Raji (cell line): ENCODE data around the gene TMEM63B.

ENCODE experiments used
- POLR2A ChIP-seq: IDR thresholded peaks from 2 replicates; pipeline ENCODE4 v1.6.1; 2011; ENCODE audit warnings: low read depth, low read length, control low read depth; ENCODE audit not compliant: insufficient read depth

TMEM63B gene

DNA sequence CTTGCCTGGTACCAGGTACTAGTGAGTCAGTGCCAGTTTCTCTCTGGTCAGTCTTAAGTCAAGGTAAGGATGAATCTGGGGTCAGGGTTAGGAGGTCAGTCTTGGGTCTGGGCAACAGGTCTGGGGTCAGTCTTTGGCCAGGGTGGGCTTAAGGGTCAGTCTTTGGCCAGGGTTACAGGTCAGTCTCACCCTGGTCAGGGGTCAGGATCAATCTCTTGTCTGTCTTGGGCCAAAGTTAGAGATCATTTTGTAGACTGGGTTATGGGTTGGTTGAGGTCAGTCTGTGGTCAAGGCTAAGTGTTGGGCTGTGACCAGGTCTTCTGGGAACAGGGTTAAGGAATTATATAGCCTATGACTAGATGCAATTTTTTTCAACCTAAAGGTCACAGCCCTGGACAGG lies 18.5 kb downstream of the TMEM63B start:
- TF ChIP-seq POLR2A = no peak

DNA sequence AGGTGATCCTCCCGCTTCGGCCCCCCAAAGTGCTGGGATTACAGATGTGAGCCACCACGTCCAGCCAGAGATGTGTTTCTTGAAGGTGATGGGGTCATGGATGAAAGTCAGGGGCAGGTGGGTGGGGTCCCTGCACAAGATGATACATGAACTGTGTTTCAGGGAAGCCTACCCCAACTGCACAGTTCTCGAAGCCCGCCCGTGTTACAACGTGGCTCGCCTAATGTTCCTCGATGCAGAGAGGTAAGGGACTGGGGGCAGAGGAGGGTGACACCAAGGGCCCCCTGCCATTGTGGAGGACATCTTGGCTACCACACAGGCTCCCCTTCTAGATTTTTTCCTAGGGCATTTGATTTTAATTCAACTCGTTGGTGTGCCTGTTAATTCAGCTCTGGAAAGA lies 19.3 kb downstream of the TMEM63B start:
- TF ChIP-seq POLR2A = no peak

DNA sequence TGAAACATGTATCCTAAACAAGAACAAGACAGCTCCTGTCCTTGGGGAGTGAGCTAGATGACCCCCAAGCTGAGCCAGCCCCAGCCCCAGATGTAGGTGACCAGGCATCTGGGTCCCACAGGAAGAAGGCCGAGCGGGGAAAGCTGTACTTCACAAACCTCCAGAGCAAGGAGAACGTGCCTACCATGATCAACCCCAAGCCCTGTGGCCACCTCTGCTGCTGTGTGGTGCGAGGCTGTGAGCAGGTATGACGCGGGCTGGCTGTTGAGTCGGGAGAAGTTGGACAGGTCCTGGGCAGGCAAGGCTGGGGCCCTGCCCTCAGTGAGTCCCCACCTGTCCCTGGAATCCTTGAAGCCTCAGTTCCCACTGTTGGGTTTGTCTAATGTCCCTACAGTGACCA lies 19.9 kb downstream of the TMEM63B start:
- TF ChIP-seq POLR2A = no peak

DNA sequence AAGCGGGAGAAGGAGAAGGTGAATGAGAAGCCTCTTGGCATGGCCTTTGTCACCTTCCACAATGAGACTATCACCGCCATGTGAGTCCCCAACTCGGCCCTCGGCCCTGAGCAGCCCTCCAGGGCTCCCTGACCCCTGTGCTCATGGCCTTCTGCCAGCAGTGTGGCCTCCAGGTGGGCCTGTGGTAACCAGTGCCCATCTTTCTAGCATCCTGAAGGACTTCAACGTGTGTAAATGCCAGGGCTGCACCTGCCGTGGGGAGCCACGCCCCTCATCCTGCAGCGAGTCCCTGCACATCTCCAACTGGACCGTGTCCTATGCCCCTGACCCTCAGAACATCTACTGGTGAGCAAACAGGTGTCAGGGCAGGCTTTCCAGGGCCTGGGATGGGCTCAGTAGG lies 21.0 kb downstream of the TMEM63B start:
- no peak for TF ChIP-seq POLR2A

GRCh38 chr6:44149369-44150012 lies 22.1 kb downstream of the TMEM63B start:
- no peak for TF ChIP-seq POLR2A

DNA sequence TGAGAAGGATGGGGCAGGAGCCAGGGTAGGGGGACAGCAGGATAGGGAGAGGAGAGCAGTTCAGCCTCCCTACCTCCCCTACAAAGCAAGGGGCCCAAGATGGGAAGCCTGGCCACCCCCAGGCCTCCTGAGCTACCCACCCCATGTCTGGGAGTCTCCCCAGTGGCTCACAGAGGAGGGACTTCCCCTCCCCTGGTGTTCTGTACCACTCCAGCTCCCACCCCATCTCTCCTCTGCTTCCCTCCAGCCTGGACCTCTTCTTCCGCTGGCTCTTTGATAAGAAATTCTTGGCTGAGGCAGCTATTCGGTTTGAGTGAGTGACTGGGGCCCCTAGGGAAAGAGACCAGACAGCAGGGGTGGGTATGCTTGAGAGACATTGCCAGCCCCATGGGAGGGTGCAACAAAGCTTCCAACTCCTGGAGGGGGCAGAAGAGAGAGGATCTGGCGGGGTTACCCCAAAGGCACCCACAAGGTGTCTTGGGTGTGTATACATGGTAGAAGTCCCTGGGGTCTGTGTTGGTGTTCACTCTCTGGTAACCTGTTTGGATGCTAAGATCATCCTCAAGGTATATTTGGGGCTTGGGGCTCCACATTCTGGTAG lies 23.1 kb downstream of the TMEM63B start:
- no peak for TF ChIP-seq POLR2A

DNA sequence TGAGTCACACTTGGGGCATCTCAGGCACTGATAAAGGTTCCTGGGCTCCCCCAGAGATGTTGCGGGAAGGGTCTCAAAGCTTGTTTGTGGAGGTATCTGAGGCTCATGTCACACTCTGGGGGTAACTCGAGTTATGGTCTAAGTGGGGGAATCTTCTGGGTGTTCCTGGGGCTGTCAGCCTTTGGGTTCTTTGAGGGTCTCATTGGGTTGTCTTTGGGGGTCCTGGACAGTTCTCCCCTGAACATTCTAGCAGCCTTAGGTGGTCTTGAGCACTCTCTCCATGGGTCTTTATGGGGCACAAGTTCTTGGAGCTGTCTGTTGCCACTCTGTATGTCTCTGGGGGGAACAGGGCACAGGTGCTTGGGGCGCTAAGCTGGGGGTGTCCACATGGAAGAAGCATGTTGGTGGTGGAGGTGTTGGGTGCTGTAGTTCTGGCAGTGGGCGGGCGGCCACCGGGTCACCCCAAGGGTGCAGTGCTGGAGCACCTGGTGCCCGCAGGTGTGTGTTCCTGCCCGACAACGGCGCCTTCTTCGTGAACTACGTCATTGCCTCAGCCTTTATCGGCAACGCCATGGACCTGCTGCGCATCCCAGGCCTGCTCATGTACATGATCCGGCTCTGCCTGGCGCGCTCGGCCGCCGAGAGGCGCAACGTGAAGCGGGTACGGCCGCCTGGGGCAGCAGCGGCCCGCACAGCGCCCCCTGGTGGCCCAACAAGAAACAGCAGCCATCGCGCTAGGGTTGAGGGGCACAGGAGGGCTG lies 24.2 kb downstream of the TMEM63B start:
- no peak for TF ChIP-seq POLR2A

- no peak for TF ChIP-seq POLR2A
These were observed 24.7 kb downstream of the TMEM63B start for GRCh38 chr6:44152109-44152461.

- TF ChIP-seq POLR2A = no peak
These were observed 25.2 kb downstream of the TMEM63B start for GRCh38 chr6:44152533-44152932.

GRCh38 chr6:44154067-44154466 lies 26.7 kb downstream of the TMEM63B start:
- no peak for TF ChIP-seq POLR2A

DNA sequence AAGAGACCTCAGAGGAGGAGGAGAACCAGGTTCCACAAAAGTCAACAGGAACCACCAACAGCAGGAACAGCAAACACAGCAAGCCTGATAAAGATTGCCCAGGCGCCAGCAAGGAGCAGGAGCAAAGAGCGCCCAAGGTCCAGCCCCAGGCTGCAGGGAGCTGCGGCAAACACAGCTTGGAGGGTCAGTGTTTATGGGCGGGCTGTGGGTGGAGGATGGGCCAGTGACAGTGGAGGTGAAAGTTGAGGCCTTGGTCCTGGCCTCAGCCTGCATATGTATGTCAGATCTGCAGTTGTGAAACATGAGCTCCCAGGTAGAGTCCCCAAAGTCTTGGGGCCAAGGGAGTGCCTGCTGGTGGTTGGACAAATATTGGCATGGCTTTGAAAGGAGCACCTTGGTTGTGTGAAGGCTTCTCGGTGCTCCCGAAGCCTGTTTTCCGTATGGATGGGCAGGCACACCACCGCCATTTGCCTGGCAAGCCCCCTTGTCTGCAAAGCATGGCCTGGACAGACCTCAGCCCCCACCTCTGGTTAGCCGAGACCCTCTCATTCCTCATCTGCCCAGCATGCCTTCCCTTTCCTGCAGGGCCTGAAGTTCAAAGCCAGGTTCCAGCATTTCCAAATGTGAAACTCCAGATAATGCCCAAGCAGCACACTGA lies 29.3 kb downstream of the TMEM63B start:
- no peak for TF ChIP-seq POLR2A

GRCh38 chr6:44157152-44157521 lies 29.8 kb downstream of the TMEM63B start:
- no peak for TF ChIP-seq POLR2A

GRCh38 chr6:44158770-44159228 lies 31.4 kb downstream of the TMEM63B start, which contains the start of gene CAPN11:
Gene CAPN11 (plus strand): TSS chr6:44158820. CDS start chr6:44158849, 29 bp downstream.
- no peak for TF ChIP-seq POLR2A

GRCh38 chr6:44161997-44162338 lies 34.6 kb downstream of the TMEM63B start:
- TF ChIP-seq POLR2A = no peak

- TF ChIP-seq POLR2A = no peak
These were observed 35.7 kb downstream of the TMEM63B start for GRCh38 chr6:44162876-44163625.

DNA sequence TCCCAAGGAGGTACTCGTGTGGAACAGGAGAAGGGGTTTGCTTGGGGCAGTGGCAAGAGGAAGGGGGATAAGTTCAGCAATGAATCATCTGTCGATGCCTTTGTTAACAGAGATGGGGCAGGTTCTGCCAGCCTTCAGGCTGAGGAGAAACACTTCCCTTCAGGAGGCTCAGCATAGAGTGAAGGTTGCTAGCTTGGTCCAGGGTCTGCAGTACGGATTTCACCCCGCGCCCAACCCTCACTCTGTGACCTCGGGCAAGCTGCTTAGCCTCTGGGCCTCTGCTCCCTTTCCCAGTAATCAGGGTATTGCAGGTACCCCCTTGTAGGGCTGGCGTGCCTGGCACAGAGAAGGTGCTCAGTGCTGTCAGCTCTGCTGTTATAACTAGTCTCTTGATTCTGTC lies 38.8 kb downstream of the TMEM63B start:
- no peak for TF ChIP-seq POLR2A
